NCI-H345 treated with DMSO at 0.1 percent for 48 hours (cell line): ENCODE measurements around the gene CHN2.

Source experiments
- DNase-seq: peaks from one replicate; lab custom pipeline; 2025; ENCODE audit not compliant: unreplicated experiment; lab: John Stamatoyannopoulos, UW

Gene CHN2

DNA sequence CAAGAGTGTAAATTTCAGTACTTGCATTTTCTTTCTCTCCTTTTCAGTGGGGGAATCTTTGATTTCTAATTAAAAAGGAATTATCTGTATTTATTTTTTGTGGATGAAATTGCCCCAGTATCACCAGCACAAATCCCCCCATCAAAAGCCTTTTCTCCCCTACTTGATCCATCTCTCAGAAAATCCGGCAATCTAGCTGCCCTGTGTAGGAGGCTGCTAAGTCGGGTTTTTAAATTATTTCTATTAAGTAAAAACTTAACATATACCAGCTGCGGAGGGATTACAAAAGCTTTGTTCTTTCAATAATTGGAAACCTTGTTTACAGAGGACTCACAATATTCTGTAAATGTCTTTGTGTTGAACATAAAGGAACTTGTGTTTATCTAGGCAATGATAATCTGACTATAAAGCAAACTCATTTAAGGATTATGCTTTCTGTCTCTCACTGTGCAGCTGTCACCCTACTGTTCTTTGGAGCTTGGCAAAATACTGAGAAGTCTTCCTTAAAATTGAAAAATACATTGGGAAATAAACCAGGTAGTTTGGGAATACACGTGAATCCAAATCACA is 191.7 kb downstream of the CHN2 start:
- peak; percentile 14 for DNase-seq

- DNase-seq, result no peak
Observed at GRCh38 chr7:29391262-29391661, 196.7 kb downstream of the CHN2 start.

- no peak for DNase-seq
Observed at GRCh38 chr7:29394321-29394720, 199.7 kb downstream of the CHN2 start.

- DNase-seq, result no peak
Observed at GRCh38 chr7:29396563-29396962, 202.0 kb downstream of the CHN2 start.

DNA sequence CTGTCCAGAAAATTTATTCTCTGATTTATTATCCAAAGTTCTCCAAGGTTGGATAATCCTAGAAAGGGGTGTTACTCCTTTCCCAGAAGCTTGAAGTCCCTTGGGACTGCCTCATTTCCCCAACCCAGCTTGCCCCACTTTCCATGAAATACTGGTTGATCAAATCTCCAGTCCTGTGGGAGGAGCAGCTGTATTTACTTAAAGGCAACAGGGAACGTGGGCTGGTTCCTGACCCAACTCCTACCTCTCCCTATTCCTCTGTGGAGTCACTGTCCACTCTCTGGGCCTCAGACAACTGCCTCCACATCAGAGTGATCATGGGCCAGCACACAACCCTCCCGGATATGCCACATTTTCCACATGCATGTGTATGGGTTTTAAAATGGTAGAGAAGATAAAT is 202.8 kb downstream of the CHN2 start:
- DNase-seq, result no peak

DNA sequence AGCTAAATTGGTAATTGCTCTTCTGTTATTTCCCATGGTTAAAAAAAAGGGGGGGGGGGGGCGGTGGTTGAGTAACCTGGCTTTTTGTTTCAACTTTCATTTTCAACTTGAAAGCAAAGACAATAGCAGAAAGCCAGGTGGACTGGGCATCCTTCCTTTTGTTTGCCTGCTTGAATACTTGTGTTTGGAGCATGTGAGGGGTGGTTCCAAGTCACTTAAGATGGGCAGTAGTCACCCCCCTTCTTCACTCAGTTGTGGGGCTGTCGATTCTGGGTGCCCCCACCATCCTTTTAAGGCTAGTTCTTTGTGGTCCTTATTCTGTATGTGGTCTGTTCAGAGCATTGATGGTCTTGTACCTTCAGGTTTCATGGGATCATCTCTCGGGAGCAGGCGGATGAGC is 203.4 kb downstream of the CHN2 start:
- DNase-seq, result no peak

DNA sequence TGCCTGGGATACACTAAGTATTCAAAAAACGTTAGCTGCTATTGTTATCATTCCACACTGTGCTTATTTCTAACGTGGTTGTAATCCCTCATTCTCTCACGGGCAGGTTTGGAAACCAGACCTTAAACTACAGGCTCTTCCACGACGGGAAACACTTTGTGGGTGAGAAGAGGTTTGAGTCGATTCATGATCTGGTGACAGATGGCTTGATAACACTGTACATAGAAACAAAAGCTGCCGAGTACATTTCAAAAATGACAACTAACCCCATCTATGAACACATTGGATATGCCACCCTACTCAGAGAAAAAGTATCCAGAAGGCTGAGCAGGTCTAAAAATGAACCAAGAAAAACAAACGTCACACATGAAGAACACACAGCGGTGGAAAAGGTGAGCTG is 205.9 kb downstream of the CHN2 start:
- DNase-seq, result no peak

- no peak for DNase-seq
Observed at GRCh38 chr7:29401769-29402168, 207.2 kb downstream of the CHN2 start.

- DNase-seq, result no peak
Observed at GRCh38 chr7:29405891-29406290, 211.3 kb downstream of the CHN2 start.

DNA sequence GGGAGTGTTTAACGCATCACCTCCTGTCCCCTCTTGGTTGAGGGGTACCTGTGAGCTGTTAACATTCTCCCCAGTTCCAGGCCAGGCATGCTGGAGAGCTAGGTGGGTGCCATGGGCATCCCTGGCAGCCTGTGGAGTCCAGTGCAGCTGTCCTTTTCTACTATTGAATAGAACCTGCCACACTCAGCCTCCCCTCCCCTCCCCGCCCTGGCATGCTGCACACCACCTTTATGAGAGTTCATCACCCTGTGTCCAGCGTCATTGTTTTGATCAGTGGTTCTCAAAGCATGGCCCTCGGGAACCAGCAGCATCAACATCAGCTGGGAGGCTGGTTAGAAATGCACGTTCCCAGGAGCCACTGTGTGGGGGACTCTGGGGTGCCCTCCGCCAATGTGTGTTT is 211.8 kb downstream of the CHN2 start:
- no peak for DNase-seq

DNA sequence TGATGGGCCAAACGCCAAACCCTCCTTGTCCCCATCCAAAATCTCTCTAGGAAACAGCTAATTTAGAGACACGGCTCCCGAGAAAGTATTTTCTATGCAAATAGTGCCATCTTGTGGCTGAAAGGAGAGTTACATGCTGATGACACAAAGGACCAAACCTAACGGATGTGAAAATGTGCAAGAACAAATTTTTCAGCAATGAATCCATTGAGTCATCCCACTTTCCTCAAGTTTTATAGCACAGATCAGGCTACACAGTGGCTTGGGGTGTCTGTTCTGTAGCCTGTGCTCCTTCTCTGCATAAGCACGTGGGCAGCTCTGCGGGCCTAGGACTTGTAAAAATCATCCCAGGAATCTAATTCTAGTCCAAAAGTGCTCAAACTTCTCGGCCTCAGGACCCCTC is 214.3 kb downstream of the CHN2 start:
- peak; percentile 63 for DNase-seq

DNA sequence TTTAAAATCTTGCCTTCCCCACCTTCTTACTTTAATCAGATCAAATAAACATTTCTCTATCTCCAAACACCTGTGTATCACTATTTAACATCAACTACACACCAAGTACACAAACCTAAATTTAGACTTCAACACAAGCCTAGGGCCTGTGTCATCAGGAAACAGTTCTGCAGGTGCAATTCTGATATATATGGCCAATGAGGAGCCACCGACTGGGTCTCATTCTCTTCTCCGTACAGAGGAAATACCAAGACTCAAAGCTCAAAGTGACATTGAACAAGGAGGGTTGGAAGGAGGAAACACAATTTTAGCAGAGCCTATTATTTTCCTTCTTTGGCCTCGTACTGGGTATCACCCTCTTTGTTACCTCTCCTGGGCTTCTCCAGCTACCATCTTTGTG is 216.4 kb downstream of the CHN2 start:
- no peak for DNase-seq

DNA sequence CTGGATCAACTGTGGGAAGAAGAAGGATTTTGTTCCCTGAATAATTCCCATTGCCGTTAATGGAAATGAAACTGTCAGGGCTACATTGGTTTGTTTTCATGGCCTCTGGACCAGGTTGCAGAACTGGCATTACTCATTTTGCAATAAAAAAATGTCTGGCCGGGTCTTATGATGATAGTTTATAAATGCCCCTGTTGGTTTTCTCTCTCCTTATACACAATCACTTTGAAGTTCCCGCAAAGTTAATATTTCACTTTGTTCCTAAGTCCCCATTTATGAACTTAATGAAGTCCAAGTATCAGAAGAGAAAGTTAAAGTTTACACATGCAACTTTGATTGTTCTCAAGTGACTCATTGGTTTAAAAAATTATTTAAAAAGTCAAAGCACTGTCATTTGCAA is 218.3 kb downstream of the CHN2 start:
- no peak for DNase-seq

- no peak for DNase-seq
Observed at GRCh38 chr7:29413626-29414136, 219.1 kb downstream of the CHN2 start.

GRCh38 chr7:29414216-29414615 is 219.6 kb downstream of the CHN2 start:
- no peak for DNase-seq

GRCh38 chr7:29415215-29415614 is 220.6 kb downstream of the CHN2 start:
- DNase-seq, result no peak

DNA sequence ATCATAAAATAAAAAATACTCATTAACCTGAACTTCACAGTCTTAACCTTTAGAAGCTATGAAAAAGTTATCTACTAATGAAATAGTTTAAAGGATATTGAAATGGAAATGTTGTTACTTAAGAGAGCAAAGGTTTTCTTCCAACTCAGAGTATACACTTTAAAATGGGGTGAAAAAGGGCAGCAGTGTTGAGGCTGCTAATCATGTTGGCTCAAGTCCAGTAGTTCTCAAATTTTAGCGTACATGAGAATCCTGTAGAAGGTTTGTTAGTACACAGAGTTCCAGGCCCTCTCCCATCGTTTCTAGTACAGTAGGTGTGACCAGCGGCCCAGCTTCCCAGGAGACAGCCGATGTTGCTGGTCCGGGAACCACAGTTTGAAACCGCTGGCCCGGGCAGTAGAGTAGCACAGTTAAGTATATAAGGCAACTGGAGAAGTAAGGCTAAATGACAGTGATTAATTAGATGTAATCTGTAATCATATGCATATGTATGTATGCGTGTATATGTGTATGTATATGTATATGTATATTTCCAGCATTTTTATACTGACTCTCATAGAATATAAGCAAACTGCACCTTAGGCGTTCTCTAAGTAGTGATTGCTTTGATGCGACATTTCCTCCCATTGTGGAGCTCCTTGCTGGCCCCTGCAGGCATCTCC is 221.8 kb downstream of the CHN2 start:
- no peak for DNase-seq

GRCh38 chr7:29416938-29417305 is 222.3 kb downstream of the CHN2 start:
- no peak for DNase-seq

DNA sequence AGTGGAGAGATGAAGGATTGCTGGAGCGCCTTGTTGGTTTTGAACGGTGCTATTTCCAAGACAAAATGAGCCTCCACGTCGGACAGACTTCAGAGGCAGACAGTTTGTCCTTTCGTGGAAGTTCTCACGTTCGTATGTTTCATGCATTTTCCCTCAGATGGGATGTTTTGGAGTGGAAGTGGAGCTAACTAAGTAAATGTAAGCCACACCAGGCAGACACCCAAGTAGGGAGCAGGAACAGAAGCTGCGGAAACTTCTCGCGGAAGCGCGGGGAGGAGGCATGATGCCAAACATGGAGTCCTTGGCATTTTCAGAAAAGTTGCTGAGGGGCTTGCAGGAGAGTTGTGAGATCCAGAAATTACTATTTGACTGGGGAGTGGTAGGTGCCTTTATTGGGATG is 223.5 kb downstream of the CHN2 start:
- DNase-seq, result no peak

DNA sequence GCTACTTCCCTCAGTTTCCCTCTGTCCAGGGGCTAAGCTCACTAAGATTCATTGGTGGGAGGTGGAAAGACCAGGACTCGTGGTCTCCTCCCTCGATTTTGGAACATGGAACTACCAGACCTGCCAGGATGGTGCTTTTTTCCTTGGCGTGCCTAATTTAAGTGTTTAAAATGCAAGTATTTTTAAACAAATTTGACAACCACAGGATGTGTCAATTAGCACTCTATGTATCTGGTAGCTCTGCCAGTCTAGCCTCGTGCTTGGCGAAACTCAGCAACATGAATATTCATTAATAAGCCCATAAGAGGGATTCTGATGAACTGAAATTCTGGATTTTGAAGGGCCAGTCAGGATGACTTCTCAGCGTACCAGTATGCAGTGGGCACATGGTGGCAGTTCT is 224.1 kb downstream of the CHN2 start:
- DNase-seq, result no peak

DNA sequence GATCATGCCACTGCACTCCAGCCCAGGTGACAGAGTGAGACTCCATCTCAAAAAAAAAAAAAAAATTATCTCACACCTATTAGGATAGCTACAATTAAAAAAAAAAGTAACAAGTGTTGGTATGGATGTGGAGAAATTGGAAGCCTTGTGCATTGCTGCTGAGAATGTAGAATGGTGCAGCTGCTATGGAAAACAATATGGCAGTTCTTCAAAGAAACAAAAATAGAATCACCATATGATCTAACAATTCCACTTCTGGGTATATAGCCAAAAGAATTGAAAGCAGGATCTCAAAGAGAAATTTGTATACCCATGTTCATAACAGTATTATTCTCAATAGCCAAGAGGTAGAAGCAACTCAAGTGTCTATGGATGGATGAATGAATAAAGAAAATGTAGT is 225.4 kb downstream of the CHN2 start:
- DNase-seq, result no peak

DNA sequence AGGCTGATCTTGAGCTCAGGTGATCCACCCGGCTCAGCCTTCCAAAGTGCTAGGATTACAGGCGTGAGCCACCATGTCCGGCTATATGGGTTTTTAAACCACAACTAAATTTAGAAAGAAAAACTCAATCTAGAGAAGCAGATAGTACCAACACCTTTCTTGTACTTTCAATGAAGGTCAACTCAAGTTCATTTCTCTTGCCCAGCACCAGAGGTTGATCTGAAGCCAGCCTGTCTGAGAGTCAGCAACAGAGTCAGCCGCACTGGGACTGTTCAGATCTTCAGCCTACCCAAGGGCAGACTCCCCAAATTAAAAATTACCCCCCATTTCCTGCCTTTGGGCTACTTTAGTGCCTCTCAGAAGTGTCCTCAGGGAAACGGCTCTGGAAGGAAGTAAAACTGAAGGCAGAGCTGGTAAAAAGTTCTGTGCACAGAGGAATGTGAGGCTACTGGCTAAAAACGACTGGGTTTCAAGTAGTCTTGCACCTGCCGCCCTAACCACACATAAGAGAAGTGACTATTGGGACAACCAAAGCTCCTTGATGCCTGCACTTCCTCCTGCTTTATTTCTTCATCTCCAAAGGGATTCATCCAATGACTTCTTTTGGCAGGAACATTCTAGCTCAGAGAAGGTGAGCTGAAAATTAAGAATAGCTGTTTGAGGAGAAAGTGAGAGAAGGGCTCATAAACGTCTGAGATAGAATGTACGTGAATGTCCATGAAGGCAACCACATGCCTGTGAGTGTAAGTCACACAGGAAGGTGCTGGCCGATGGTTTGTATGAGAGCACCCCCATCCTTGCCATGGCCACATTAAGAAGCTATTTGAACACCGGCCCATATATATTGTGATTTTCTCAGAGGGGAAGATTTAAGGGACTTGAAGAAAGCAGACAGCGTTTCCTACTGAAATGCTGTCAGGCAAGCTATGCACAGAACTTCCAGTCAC is 226.7 kb downstream of the CHN2 start:
- no peak for DNase-seq
